ENCODE data around the gene MYT1.

GRCh38 chr20:64253443-64253842, 89.2 kb downstream of the MYT1 start:
- TF ChIP-seq CTCF (IDR thresholded peaks at IDR 0.05; ENCODE audit: low read length) = no peak
- TF ChIP-seq EZH2phosphoT487 (IDR thresholded peaks at IDR 0.05; ENCODE audit: low read length) = no peak
